Adrenal gland (tissue), 5 donors: Measurements from ENCODE around the gene ANKRD23.

Experiments
- CTCF ChIP-seq, 6 experiments: fragments of 450-650 bp in 4 of 6; fragments of 200-600 bp in 2 of 6; sonication (generic) in 1 of 6; IDR thresholded peaks; 1 replicate in 5 of 6; 2 replicates in 1 of 6; pipeline versions ENCODE4 v1.5.1 to v1.8.0; 2016 to 2021; ENCODE audit warnings: antibody characterized with exemption in 6 of 6, mild to moderate bottlenecking in 2 of 6, moderate library complexity in 1 of 6
- POLR2A ChIP-seq, 2 donors: fragments of 450-650 bp; IDR thresholded peaks; one replicate each; pipeline ENCODE4 v1.6.1; 2017; ENCODE audit warnings: antibody characterized with exemption in 2 of 2, mild to moderate bottlenecking in 2 of 2, moderate library complexity in 1 of 2
- donor health status: DM: no; HTN: no; CAD: no.

- TF ChIP-seq CTCF (IDR thresholded peaks at IDR 0.05): no peak
- TF ChIP-seq POLR2A (IDR thresholded peaks at IDR 0.05): no peak
These were observed 31.9 kb downstream of the ANKRD23 start for GRCh38 chr2:96811917-96812316.
